Activated CD4-positive, alpha-beta T cell treated with anti-CD3 and anti-CD28 coated beads, Interleukin-2, amount 10 ng/mL, durations not matched to agents 7 days and 5 days (primary cell): ENCODE measurements around the gene PTPRN2. TPM values are rescaled to one million over a fixed set of nuclear protein-coding genes. Genes with fewer than 3 reads are reported as not detected.
"Not testable (repeated sequence)": the region's sequence is repeated elsewhere in the genome, so short reads cannot be mapped to it uniquely, and the experiment has no call there.

ENCODE experiments used
- CTCF ChIA-PET: fragments of 350-600 bp; sonication (Branson Sonifier 250); formaldehyde crosslinking; loops from one replicate; lab custom pipeline; 2021; ENCODE audit warnings: antibody characterized with exemption; lab: Charles Lee
- POLR2A ChIA-PET: fragments of 350-600 bp; sonication (Branson Sonifier 250); formaldehyde crosslinking; loops from one replicate; lab custom pipeline; 2021; ENCODE audit warnings: antibody characterized with exemption; lab: Charles Lee
- DNase-seq: peaks from one replicate; pipeline ENCODE4 v3.0.0-alpha.2; 2020
- H3K27ac Mint-ChIP-seq: one replicate; pipeline ENCODE4 v1.8.0; 2021; ENCODE audit warnings: mild to moderate bottlenecking, moderate library complexity, mixed read lengths
- H3K27me3 Mint-ChIP-seq: one replicate; pipeline ENCODE4 v1.8.0; 2021; ENCODE audit warnings: mixed read lengths
- H3K36me3 Mint-ChIP-seq: one replicate; pipeline ENCODE4 v1.8.0; 2021; ENCODE audit warnings: low read depth, mixed read lengths
- H3K4me1 Mint-ChIP-seq: one replicate; pipeline ENCODE4 v1.8.0; 2021; ENCODE audit warnings: mixed read lengths
- H3K4me3 Mint-ChIP-seq: one replicate; pipeline ENCODE4 v1.8.0; 2021; ENCODE audit warnings: mild to moderate bottlenecking, moderate library complexity, mixed read lengths
- H3K9me3 Mint-ChIP-seq: one replicate; pipeline ENCODE4 v1.8.0; 2021; ENCODE audit warnings: mixed read lengths
- total RNA-seq, 2 experiments: library from RNA; stranded (reverse); gene quantifications; one replicate each; pipeline ENCODE4 v1.2.3, GENCODE V29; 2021

PTPRN2 gene
- total RNA-seq, 2 experiments from 2014 or later = 2.6 to 2.7 TPM

GRCh38 chr7:158310924-158311666, 276.5 kb downstream of the PTPRN2 start:
- Mint-ChIP-seq H3K4me1 (no peaks in the 10 kb centered on the region), H3K36me3 (no peaks in the 10 kb centered on the region), H3K9me3 (peaks cover 56% of the 10 kb centered on the region), H3K4me3 (no peak overlapping the region), H3K27me3 (no peaks in the 10 kb centered on the region), H3K27ac (no peak overlapping the region)
- no peak for DNase-seq
- POLR2A ChIA-PET = no interaction called here
- CTCF ChIA-PET = no interaction called here

GRCh38 chr7:158309868-158310763, 277.5 kb downstream of the PTPRN2 start:
- no peak overlapping the region for H3K27ac Mint-ChIP-seq
- ChIA-PET CTCF (no interaction called here), POLR2A (no interaction called here)
- H3K27me3 Mint-ChIP-seq = no peaks in the 10 kb centered on the region
- no peak overlapping the region for H3K4me3 Mint-ChIP-seq
- no peaks in the 10 kb centered on the region for H3K4me1 Mint-ChIP-seq
- no peak for DNase-seq
- no peaks in the 10 kb centered on the region for H3K36me3 Mint-ChIP-seq
- H3K9me3 Mint-ChIP-seq = peaks cover 52% of the 10 kb centered on the region

- ChIA-PET POLR2A (no interaction called here), CTCF (no interaction called here)
- Mint-ChIP-seq H3K36me3 (no peaks in the 10 kb centered on the region), H3K27ac (no peak overlapping the region), H3K4me1 (no peaks in the 10 kb centered on the region), H3K4me3 (no peak overlapping the region), H3K9me3 (peaks cover 42% of the 10 kb centered on the region), H3K27me3 (no peaks in the 10 kb centered on the region)
- no peak for DNase-seq
Observed at GRCh38 chr7:158308001-158308400, 279.6 kb downstream of the PTPRN2 start.

GRCh38 chr7:158304072-158304471, 283.6 kb downstream of the PTPRN2 start:
- H3K36me3 Mint-ChIP-seq, H3K4me1 Mint-ChIP-seq, DNase-seq, H3K4me3 Mint-ChIP-seq, CTCF ChIA-PET, H3K27me3 Mint-ChIP-seq, POLR2A ChIA-PET, H3K27ac Mint-ChIP-seq: not testable (repeated sequence)
- peaks cover 10% of the 10 kb centered on the region for H3K9me3 Mint-ChIP-seq

- no peaks in the 10 kb centered on the region for H3K36me3 Mint-ChIP-seq
- peaks cover 7% of the 10 kb centered on the region for H3K9me3 Mint-ChIP-seq
- ChIA-PET CTCF (no interaction called here), POLR2A (no interaction called here)
- H3K27me3 Mint-ChIP-seq = no peaks in the 10 kb centered on the region
- no peaks in the 10 kb centered on the region for H3K4me1 Mint-ChIP-seq
- no peak overlapping the region for H3K27ac Mint-ChIP-seq
- H3K4me3 Mint-ChIP-seq = no peak overlapping the region
- no peak for DNase-seq
Observed at GRCh38 chr7:158303121-158303520, 284.5 kb downstream of the PTPRN2 start.

- Mint-ChIP-seq H3K27me3 (no peaks in the 10 kb centered on the region), H3K4me3 (no peak overlapping the region), H3K27ac (no peak overlapping the region), H3K4me1 (no peaks in the 10 kb centered on the region), H3K36me3 (no peaks in the 10 kb centered on the region), H3K9me3 (peaks cover 2% of the 10 kb centered on the region)
- DNase-seq = no peak
- ChIA-PET POLR2A (no interaction called here), CTCF (no interaction called here)
Observed at GRCh38 chr7:158302274-158303070, 285.2 kb downstream of the PTPRN2 start.

- Mint-ChIP-seq H3K27me3 (no peaks in the 10 kb centered on the region), H3K4me3 (no peak overlapping the region)
Observed at GRCh38 chr7:158301207-158301606, 286.4 kb downstream of the PTPRN2 start.

GRCh38 chr7:158300427-158300826, 287.2 kb downstream of the PTPRN2 start:
- Mint-ChIP-seq H3K27ac (no peak overlapping the region), H3K27me3 (no peaks in the 10 kb centered on the region), H3K4me1 (no peaks in the 10 kb centered on the region), H3K36me3 (no peaks in the 10 kb centered on the region), H3K4me3 (no peak overlapping the region), H3K9me3 (peaks cover 4% of the 10 kb centered on the region)
- ChIA-PET CTCF (no interaction called here), POLR2A (no interaction called here)
- DNase-seq = no peak

More at GRCh38 chr7:158301207-158301606, 286.4 kb downstream of the PTPRN2 start:
- ChIA-PET POLR2A (no interaction called here), CTCF (no interaction called here)
- Mint-ChIP-seq H3K36me3 (no peaks in the 10 kb centered on the region), H3K9me3 (peaks cover under 1% of the 10 kb centered on the region), H3K4me1 (no peaks in the 10 kb centered on the region), H3K27ac (no peak overlapping the region)
- DNase-seq = no peak

GRCh38 chr7:158299607-158300006, 288.0 kb downstream of the PTPRN2 start:
- ChIA-PET CTCF (no interaction called here), POLR2A (no interaction called here)
- Mint-ChIP-seq H3K36me3 (no peaks in the 10 kb centered on the region), H3K27ac (no peak overlapping the region), H3K4me1 (no peaks in the 10 kb centered on the region), H3K27me3 (no peaks in the 10 kb centered on the region), H3K9me3 (peaks cover 5% of the 10 kb centered on the region), H3K4me3 (no peak overlapping the region)
- no peak for DNase-seq

GRCh38 chr7:158296798-158297104, 290.9 kb downstream of the PTPRN2 start:
- ChIA-PET CTCF (no interaction called here), POLR2A (no interaction called here)
- Mint-ChIP-seq H3K27ac (no peak overlapping the region), H3K4me3 (no peak overlapping the region), H3K9me3 (peaks cover 5% of the 10 kb centered on the region), H3K36me3 (no peaks in the 10 kb centered on the region), H3K4me1 (no peaks in the 10 kb centered on the region), H3K27me3 (no peaks in the 10 kb centered on the region)
- no peak for DNase-seq

GRCh38 chr7:158295966-158296797, 291.4 kb downstream of the PTPRN2 start:
- no peaks in the 10 kb centered on the region for H3K4me1 Mint-ChIP-seq
- no peaks in the 10 kb centered on the region for H3K27me3 Mint-ChIP-seq
- H3K9me3 Mint-ChIP-seq = peaks cover 5% of the 10 kb centered on the region
- no peak overlapping the region for H3K27ac Mint-ChIP-seq
- ChIA-PET POLR2A (no interaction called here), CTCF (no interaction called here)
- H3K4me3 Mint-ChIP-seq = no peak overlapping the region
- no peaks in the 10 kb centered on the region for H3K36me3 Mint-ChIP-seq
- no peak for DNase-seq

- CTCF ChIA-PET, POLR2A ChIA-PET, H3K27me3 Mint-ChIP-seq, H3K27ac Mint-ChIP-seq, DNase-seq, H3K4me1 Mint-ChIP-seq, H3K36me3 Mint-ChIP-seq, H3K9me3 Mint-ChIP-seq, H3K4me3 Mint-ChIP-seq: not testable (repeated sequence)
Observed at GRCh38 chr7:158294468-158295215, 293.0 kb downstream of the PTPRN2 start.
